ENCODE measurements around the gene FCMR. TPM values are rescaled to one million over a fixed set of nuclear protein-coding genes. Genes with fewer than 3 reads are reported as not detected.

The FCMR gene
- total and polyA plus RNA-seq, 4 donors = 0.70 to 3.6 (median 1.7) TPM

DNA sequence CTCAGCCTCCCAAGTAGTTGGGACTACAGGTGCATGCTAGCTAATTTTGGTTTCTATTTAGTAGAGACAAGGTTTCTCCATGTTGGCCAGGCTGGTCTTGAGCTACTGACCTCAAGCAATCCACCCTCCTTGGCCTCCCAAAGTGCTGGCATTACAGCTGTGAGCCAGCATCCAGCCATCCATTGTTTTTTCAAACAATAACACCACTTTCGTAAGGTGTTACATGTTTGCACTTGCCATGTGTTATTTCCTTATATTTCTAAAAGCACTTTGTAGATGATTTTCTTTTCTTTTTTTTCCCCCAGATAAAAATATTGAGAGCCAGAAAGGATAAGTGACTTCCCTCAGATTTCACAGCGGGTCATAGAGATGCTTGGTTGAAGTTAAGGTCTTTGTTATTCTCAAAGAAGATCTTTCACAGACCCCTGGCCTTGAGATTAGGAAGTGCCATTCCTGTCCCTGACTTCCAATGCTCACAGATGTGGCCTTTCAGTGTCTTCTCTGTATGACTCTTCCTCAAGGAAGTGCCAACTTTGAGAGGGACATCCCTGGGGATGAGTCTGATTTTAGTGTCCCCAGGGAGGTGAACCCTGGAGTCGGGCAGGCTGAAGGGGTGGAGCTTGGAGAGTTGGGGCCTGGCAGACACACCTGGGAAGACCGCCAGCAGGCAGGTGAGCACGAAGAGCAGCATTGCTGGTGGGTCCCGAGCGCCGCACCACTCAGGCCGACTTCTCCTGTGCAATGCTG, 18.3 kb upstream of the FCMR start:
- TF ChIP-seq NR2F2 (IDR thresholded peaks at IDR 0.05) (no peak), FOXA1 (IDR thresholded peaks at IDR 0.05) (no peak), RAD21 (IDR thresholded peaks at IDR 0.05) (no peak)
- TF ChIP-seq, protein P1, sequence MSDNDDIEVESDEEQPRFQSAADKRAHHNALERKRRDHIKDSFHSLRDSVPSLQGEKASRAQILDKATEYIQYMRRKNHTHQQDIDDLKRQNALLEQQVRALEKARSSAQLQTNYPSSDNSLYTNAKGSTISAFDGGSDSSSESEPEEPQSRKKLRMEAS (IDR thresholded peaks at IDR 0.05) = no peak
- peaks cover 2 to 19% (median 7%) of the 10 kb centered on the region in 4 donors for H3K4me1 ChIP-seq (ENCODE audit: control insufficient read depth in 4 of 4, insufficient read depth in 4 of 4, low read length in 3 of 4)
- DNase-seq (ENCODE audit: low spot score) = no peak
- no peaks in the 10 kb centered on the region for H3K9me3 ChIP-seq (ENCODE audit: control insufficient read depth in 4 of 4, low read length in 3 of 4)
- H3K9ac ChIP-seq (ENCODE audit: low read depth in 1 of 2, low read length in 2 of 2) = no peak overlapping the region
- H3K27me3 ChIP-seq (ENCODE audit: control insufficient read depth in 4 of 4, insufficient read depth in 4 of 4, low read length in 3 of 4) = no peaks in the 10 kb centered on the region
- H3K4me3 ChIP-seq (ENCODE audit: low read depth in 1 of 3, low read length in 3 of 3) = no peak overlapping the region
- H3K36me3 ChIP-seq (ENCODE audit: control insufficient read depth in 4 of 4, insufficient read depth in 3 of 4, low read depth in 1 of 4, low read length in 3 of 4) = peaks cover 0 to 2% (median 0%) of the 10 kb centered on the region in 4 donors
- no peak overlapping the region for H3K27ac ChIP-seq (ENCODE audit: low read depth in 1 of 2, low read length in 2 of 2)
- 72% methylated on average over 9 of the region's 9 CpGs for WGBS

DNA sequence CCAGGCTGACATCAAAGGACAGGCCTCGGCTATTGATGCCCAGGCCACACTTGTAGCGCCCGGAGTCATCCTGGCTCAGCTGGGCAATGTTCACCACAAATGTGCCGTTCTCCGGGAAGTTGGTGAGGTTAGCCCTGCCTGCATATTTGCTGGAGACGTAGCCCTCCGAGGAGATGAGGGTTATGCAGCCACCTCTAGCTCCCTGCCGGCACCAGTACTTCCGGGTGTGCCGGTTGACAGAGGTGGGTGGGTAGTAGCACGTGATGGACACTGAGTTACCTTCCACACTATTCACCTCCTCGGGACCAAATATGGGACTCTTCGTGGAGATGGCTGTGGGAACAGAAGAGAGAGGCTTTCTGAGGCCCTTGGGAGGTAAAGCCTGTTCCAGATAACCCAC, 17.4 kb upstream of the FCMR start:
- no peak overlapping the region for H3K9ac ChIP-seq (ENCODE audit: low read depth in 1 of 2, low read length in 2 of 2)
- H3K27ac ChIP-seq (ENCODE audit: low read depth in 1 of 2, low read length in 2 of 2) = no peak overlapping the region

DNA sequence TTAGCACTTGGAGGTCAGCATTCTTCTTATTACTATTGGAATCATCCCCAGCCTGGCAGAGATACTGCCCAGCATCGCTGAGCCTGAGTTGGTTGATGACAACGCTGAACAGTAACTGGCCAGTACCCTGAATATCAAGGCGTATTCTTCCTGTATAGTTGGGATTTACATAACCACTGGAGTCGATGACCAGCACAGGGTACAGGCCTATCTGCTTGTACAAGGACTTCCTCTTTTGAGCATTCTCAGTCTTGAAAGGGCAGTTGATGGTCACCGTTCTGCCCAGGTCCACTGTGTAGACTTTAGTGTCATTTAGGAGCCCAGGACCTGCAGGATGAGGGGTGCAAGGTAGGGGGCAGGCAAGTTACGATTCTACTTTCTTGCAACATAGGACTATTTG, 15.7 kb upstream of the FCMR start:
- DNase-seq (ENCODE audit: low spot score) = no peak
- Histone ChIP-seq H3K27me3 (ENCODE audit: control insufficient read depth in 4 of 4, insufficient read depth in 4 of 4, low read length in 3 of 4) (no peaks in the 10 kb centered on the region), H3K27ac (ENCODE audit: low read depth in 1 of 2, low read length in 2 of 2) (no peak overlapping the region), H3K36me3 (ENCODE audit: control insufficient read depth in 4 of 4, insufficient read depth in 3 of 4, low read depth in 1 of 4, low read length in 3 of 4) (peaks cover 0 to 2% (median 0%) of the 10 kb centered on the region in 4 donors), H3K4me3 (ENCODE audit: low read depth in 1 of 3, low read length in 3 of 3) (no peak overlapping the region), H3K4me1 (ENCODE audit: control insufficient read depth in 4 of 4, insufficient read depth in 4 of 4, low read length in 3 of 4) (peaks cover 2 to 12% (median 6%) of the 10 kb centered on the region in 4 donors), H3K9ac (ENCODE audit: low read depth in 1 of 2, low read length in 2 of 2) (no peak overlapping the region), H3K9me3 (ENCODE audit: control insufficient read depth in 4 of 4, low read length in 3 of 4) (no peaks in the 10 kb centered on the region)
- WGBS = 87% methylated on average over 6 of the region's 6 CpGs
- TF ChIP-seq FOXA1 (IDR thresholded peaks at IDR 0.05) (no peak), EGR1 (IDR thresholded peaks at IDR 0.05; ENCODE audit: low read depth in 2 of 2) (no peak), FOXA2 (IDR thresholded peaks at IDR 0.05) (no peak)
- TF ChIP-seq, protein P2, sequence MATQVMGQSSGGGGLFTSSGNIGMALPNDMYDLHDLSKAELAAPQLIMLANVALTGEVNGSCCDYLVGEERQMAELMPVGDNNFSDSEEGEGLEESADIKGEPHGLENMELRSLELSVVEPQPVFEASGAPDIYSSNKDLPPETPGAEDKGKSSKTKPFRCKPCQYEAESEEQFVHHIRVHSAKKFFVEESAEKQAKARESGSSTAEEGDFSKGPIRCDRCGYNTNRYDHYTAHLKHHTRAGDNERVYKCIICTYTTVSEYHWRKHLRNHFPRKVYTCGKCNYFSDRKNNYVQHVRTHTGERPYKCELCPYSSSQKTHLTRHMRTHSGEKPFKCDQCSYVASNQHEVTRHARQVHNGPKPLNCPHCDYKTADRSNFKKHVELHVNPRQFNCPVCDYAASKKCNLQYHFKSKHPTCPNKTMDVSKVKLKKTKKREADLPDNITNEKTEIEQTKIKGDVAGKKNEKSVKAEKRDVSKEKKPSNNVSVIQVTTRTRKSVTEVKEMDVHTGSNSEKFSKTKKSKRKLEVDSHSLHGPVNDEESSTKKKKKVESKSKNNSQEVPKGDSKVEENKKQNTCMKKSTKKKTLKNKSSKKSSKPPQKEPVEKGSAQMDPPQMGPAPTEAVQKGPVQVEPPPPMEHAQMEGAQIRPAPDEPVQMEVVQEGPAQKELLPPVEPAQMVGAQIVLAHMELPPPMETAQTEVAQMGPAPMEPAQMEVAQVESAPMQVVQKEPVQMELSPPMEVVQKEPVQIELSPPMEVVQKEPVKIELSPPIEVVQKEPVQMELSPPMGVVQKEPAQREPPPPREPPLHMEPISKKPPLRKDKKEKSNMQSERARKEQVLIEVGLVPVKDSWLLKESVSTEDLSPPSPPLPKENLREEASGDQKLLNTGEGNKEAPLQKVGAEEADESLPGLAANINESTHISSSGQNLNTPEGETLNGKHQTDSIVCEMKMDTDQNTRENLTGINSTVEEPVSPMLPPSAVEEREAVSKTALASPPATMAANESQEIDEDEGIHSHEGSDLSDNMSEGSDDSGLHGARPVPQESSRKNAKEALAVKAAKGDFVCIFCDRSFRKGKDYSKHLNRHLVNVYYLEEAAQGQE (IDR thresholded peaks at IDR 0.05) = no peak
- TF ChIP-seq, protein P3, sequence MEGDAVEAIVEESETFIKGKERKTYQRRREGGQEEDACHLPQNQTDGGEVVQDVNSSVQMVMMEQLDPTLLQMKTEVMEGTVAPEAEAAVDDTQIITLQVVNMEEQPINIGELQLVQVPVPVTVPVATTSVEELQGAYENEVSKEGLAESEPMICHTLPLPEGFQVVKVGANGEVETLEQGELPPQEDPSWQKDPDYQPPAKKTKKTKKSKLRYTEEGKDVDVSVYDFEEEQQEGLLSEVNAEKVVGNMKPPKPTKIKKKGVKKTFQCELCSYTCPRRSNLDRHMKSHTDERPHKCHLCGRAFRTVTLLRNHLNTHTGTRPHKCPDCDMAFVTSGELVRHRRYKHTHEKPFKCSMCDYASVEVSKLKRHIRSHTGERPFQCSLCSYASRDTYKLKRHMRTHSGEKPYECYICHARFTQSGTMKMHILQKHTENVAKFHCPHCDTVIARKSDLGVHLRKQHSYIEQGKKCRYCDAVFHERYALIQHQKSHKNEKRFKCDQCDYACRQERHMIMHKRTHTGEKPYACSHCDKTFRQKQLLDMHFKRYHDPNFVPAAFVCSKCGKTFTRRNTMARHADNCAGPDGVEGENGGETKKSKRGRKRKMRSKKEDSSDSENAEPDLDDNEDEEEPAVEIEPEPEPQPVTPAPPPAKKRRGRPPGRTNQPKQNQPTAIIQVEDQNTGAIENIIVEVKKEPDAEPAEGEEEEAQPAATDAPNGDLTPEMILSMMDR (IDR thresholded peaks at IDR 0.05; ENCODE audit: low read depth, low read length, missing input control) = no peak

More for the DNA sequence above, 17.4 kb upstream of the FCMR start:
- peaks cover 2 to 15% (median 7%) of the 10 kb centered on the region in 4 donors for H3K4me1 ChIP-seq (ENCODE audit: control insufficient read depth in 4 of 4, insufficient read depth in 4 of 4, low read length in 3 of 4)
- TF ChIP-seq EGR1 (IDR thresholded peaks at IDR 0.05; ENCODE audit: low read depth in 2 of 2) (no peak), FOXA1 (IDR thresholded peaks at IDR 0.05) (no peak), HNF4A (conservative IDR thresholded peaks at IDR 0.05) (no peak), FOXA2 (IDR thresholded peaks at IDR 0.05) (no peak), SP1 (IDR thresholded peaks at IDR 0.05) (no peak), JUND (IDR thresholded peaks at IDR 0.05) (no peak)
- TF ChIP-seq, protein P2 (IDR thresholded peaks at IDR 0.05) = no peak
- 86% methylated on average over 13 of the region's 13 CpGs for WGBS
- no peak for DNase-seq (ENCODE audit: low spot score)
- no peaks in the 10 kb centered on the region for H3K27me3 ChIP-seq (ENCODE audit: control insufficient read depth in 4 of 4, insufficient read depth in 4 of 4, low read length in 3 of 4)
- no peaks in the 10 kb centered on the region for H3K9me3 ChIP-seq (ENCODE audit: control insufficient read depth in 4 of 4, low read length in 3 of 4)
- H3K36me3 ChIP-seq (ENCODE audit: control insufficient read depth in 4 of 4, insufficient read depth in 3 of 4, low read depth in 1 of 4, low read length in 3 of 4) = peaks cover 0 to 2% (median 0%) of the 10 kb centered on the region in 4 donors
- H3K4me3 ChIP-seq (ENCODE audit: low read depth in 1 of 3, low read length in 3 of 3) = no peak overlapping the region

Measured in liver (tissue), 9 donors.